Caco-2 (cell line): ENCODE measurements around the gene OLFML2A. TPM values are rescaled to one million over a fixed set of nuclear protein-coding genes. Genes with fewer than 3 reads are reported as not detected.

Experiments
- BruUV-seq: library from RNA; stranded (reverse); fragments of 400-500 nt; replicated peaks from 2 replicates; lab custom pipeline; 2021; lab: Mats Ljungman, UMichigan
- CTCF ChIA-PET: fragments of 300-600 bp; sonication (Branson Sonifier 250); formaldehyde crosslinking; loops from one replicate; lab custom pipeline; 2022; ENCODE audit warnings: antibody characterized with exemption; lab: Charles Lee
- POLR2A ChIA-PET: fragments of 300-600 bp; sonication (Branson Sonifier 250); formaldehyde crosslinking; loops from one replicate; lab custom pipeline; 2022; ENCODE audit warnings: antibody characterized with exemption; lab: Charles Lee
- DNase-seq, 2 experiments: peaks; one replicate each; pipeline versions ENCODE4 v3.0.0 to v3.0.0-alpha.2; 2020 to 2022
- H3K27me3 ChIP-seq: replicated peaks from 2 replicates; pipeline ENCODE4 v1.6.0; 2011; ENCODE audit warnings: low read length; ENCODE audit not compliant: control insufficient read depth, insufficient read depth
- H3K36me3 ChIP-seq: 2 replicates; pipeline ENCODE4 v1.5.1; 2011; ENCODE audit warnings: low read length; ENCODE audit not compliant: control insufficient read depth, insufficient read depth
- H3K4me1 ChIP-seq: fragments of 250-450 bp; sonication (Bioruptor Pico); 2 replicates; pipeline ENCODE4 v1.5.1; 2020; ENCODE audit warnings: mild to moderate bottlenecking
- H3K4me3 ChIP-seq: 2 replicates; pipeline ENCODE4 v1.5.1; 2011; ENCODE audit warnings: low read depth, mild to moderate bottlenecking, control low read depth, low read length
- H3K9me3 ChIP-seq: fragments of 250-450 bp; sonication (Bioruptor Pico); 2 replicates; pipeline ENCODE4 v1.5.1; 2020; ENCODE audit warnings: mild to moderate bottlenecking, moderate library complexity
- H3K27ac Mint-ChIP-seq: one replicate; pipeline ENCODE4 v1.8.0; 2022; ENCODE audit warnings: mixed read lengths; ENCODE audit not compliant: unreplicated experiment
- H3K27me3 Mint-ChIP-seq: one replicate; pipeline ENCODE4 v1.8.0; 2022; ENCODE audit warnings: mixed read lengths; ENCODE audit not compliant: insufficient read depth, unreplicated experiment
- H3K36me3 Mint-ChIP-seq: one replicate; pipeline ENCODE4 v1.8.0; 2022; ENCODE audit warnings: mild to moderate bottlenecking, mixed read lengths; ENCODE audit not compliant: insufficient read depth, unreplicated experiment
- H3K4me1 Mint-ChIP-seq: one replicate; pipeline ENCODE4 v1.8.0; 2022; ENCODE audit warnings: low read depth, mixed read lengths; ENCODE audit not compliant: unreplicated experiment
- H3K4me3 Mint-ChIP-seq: one replicate; pipeline ENCODE4 v1.8.0; 2022; ENCODE audit warnings: mild to moderate bottlenecking, moderate library complexity, mixed read lengths; ENCODE audit not compliant: unreplicated experiment
- H3K9me3 Mint-ChIP-seq: one replicate; pipeline ENCODE4 v1.8.0; 2022; ENCODE audit warnings: mixed read lengths; ENCODE audit not compliant: unreplicated experiment
- CTCF ChIP-seq, 2 experiments: fragments of 200-600 bp in 1 of 2; IDR thresholded peaks; 1 replicate in 1 of 2; 2 replicates in 1 of 2; pipeline versions ENCODE4 v1.5.1 to v1.8.0; 2011 to 2022; ENCODE audit warnings: antibody characterized with exemption in 1 of 2, control low read depth in 1 of 2, inconsistent platforms in 1 of 2, low read depth in 1 of 2, low read length in 1 of 2, mild to moderate bottlenecking in 1 of 2, moderate library complexity in 1 of 2; ENCODE audit not compliant: insufficient read depth in 1 of 2, severe bottlenecking in 1 of 2, unreplicated experiment in 1 of 2
- intact Hi-C: fragments of 100-400 bp; cut with micrococcal nuclease; formaldehyde crosslinking; loops from one replicate; pipeline ENCODE4 v1.10.0; 2022; ENCODE audit not compliant: unreplicated experiment
- total RNA-seq: library from RNA; stranded (reverse); gene quantifications from 2 replicates; pipeline ENCODE4 v1.2.3, GENCODE V29; 2022

Gene OLFML2A
- total RNA-seq, 1 experiment from 2014 or later = 1.1 TPM

- intact Hi-C loops = no loop called here
- Histone ChIP-seq H3K4me1 (no peaks in the 10 kb centered on the region), H3K27me3 (no peaks in the 10 kb centered on the region; the same call in 1 of the 2 replicates), H3K4me3 (no peak overlapping the region), H3K9me3 (no peaks in the 10 kb centered on the region), H3K36me3 (no peaks in the 10 kb centered on the region)
- peak in 1 of 2 experiments; percentile 19 for DNase-seq
- TF ChIP-seq CTCF (IDR thresholded peaks at IDR 0.05; ENCODE audit: insufficient read depth in 1 of 2, low read depth in 1 of 2, low read length in 1 of 2, severe bottlenecking in 1 of 2, unreplicated experiment in 1 of 2) = no peak
- Mint-ChIP-seq H3K27me3 (no peaks in the 10 kb centered on the region), H3K27ac (no peak overlapping the region), H3K9me3 (no peaks in the 10 kb centered on the region), H3K4me1 (no peaks in the 10 kb centered on the region), H3K4me3 (no peak overlapping the region), H3K36me3 (no peaks in the 10 kb centered on the region)
- CTCF ChIA-PET = no interaction called here
- BruUV-seq = no TSS peak
- POLR2A ChIA-PET = no interaction called here
These were observed 10.1 kb downstream of the OLFML2A start for GRCh38 chr9:124786881-124787573.

- H3K27me3 Mint-ChIP-seq = no peaks in the 10 kb centered on the region
- ChIA-PET POLR2A (no interaction called here), CTCF (interaction anchor here (0.5 to 2.4 kb wide), 2 partner anchors 64 to 252 kb away, joined by 3 to 13 read pairs; partner anchors contain the start of gene WDR38)
These were observed 11.7 kb downstream of the OLFML2A start for GRCh38 chr9:124788542-124789217.

More at GRCh38 chr9:124788542-124789217, 11.7 kb downstream of the OLFML2A start:
- no peak for TF ChIP-seq CTCF (IDR thresholded peaks at IDR 0.05; ENCODE audit: insufficient read depth in 1 of 2, low read depth in 1 of 2, low read length in 1 of 2, severe bottlenecking in 1 of 2, unreplicated experiment in 1 of 2)
- Histone ChIP-seq H3K9me3 (no peaks in the 10 kb centered on the region), H3K4me1 (no peaks in the 10 kb centered on the region), H3K4me3 (no peak overlapping the region), H3K27me3 (no peaks in the 10 kb centered on the region), H3K36me3 (no peaks in the 10 kb centered on the region)
- Mint-ChIP-seq H3K27ac (no peak overlapping the region), H3K4me1 (no peaks in the 10 kb centered on the region), H3K9me3 (no peaks in the 10 kb centered on the region), H3K4me3 (no peak overlapping the region), H3K36me3 (no peaks in the 10 kb centered on the region)
- intact Hi-C loops = no loop called here
- peak in 1 of 2 experiments; percentile 6 for DNase-seq
- no TSS peak for BruUV-seq
